HepG2 (cell line): ENCODE results near the gene MTARC1. TPM values are rescaled to one million over a fixed set of nuclear protein-coding genes. Genes with fewer than 3 reads are reported as not detected.

Experiments used
- BRD4 ChIP-seq: sonication (generic); formaldehyde crosslinking; IDR thresholded peaks from 2 replicates; pipeline ENCODE4 v1.4.0; 2020; ENCODE audit warnings: missing genetic modification reagents
- HDAC6 ChIP-seq: fragments of 200-600 bp; sonication (generic); IDR thresholded peaks from 2 replicates; pipeline ENCODE4 v1.7.0; 2017; ENCODE audit warnings: mild to moderate bottlenecking, antibody characterized with exemption, low read length, low read depth
- KDM2A ChIP-seq: sonication (generic); formaldehyde crosslinking; IDR thresholded peaks from 2 replicates; pipeline ENCODE4 v1.4.0; 2020; ENCODE audit warnings: low read depth, missing genetic modification reagents, borderline replicate concordance
- NFRKB ChIP-seq: fragments of 450-650 bp; IDR thresholded peaks from 2 replicates; pipeline ENCODE4 v1.6.1; 2017
- NR2F6 ChIP-seq, 2 experiments: IDR thresholded peaks; 2 replicates each; pipeline ENCODE4 v1.6.1; 2016; ENCODE audit warnings: antibody characterized with exemption in 1 of 2, mild to moderate bottlenecking in 1 of 2
- POLR2AphosphoS2 ChIP-seq: IDR thresholded peaks from 2 replicates; pipeline ENCODE4 v1.6.1; 2011; ENCODE audit warnings: low read depth, low read length, improper control_type of control experiment
- RBM39 ChIP-seq: fragments of 200-400 bp; formaldehyde crosslinking; IDR thresholded peaks from one replicate; pipeline ENCODE4 v1.6.1; 2018; ENCODE audit warnings: antibody characterized with exemption, mild to moderate bottlenecking, low read depth, low read length; ENCODE audit not compliant: poor library complexity, severe bottlenecking
- SUZ12 ChIP-seq: fragments of 150-350 bp; IDR thresholded peaks from 2 replicates; pipeline ENCODE4 v1.6.1; 2014; ENCODE audit warnings: low read depth, low read length
- TAF15 ChIP-seq: fragments of 200-400 bp; formaldehyde crosslinking; IDR thresholded peaks from one replicate; pipeline ENCODE4 v1.6.1; 2018; ENCODE audit warnings: mild to moderate bottlenecking, low read depth, low read length; ENCODE audit not compliant: poor library complexity, severe bottlenecking
- ZNF451 ChIP-seq: sonication (generic); formaldehyde crosslinking; IDR thresholded peaks from 2 replicates; pipeline ENCODE4 v1.5.0; 2020; ENCODE audit warnings: mild to moderate bottlenecking, missing genetic modification reagents
- ZZZ3 ChIP-seq: sonication (generic); formaldehyde crosslinking; IDR thresholded peaks from 2 replicates; pipeline ENCODE4 v1.4.0; 2020; ENCODE audit warnings: missing genetic modification reagents, mild to moderate bottlenecking, borderline replicate concordance
- polyA plus RNA-seq, 8 experiments: library from polyadenylated mRNA; depleted of rRNA in 3 of 8; stranded (reverse) in 7 of 8; unstranded in 1 of 8; fragments of >200 nt; fragmentation: Illumina TruSeq in 4 of 8; extraction: Trizol in 4 of 8; gene quantifications; 2 replicates each; pipeline versions ENCODE4 v1.2.1 to v1.2.3, GENCODE V29; 2011 to 2016; ENCODE audit warnings: low read depth in 4 of 8, missing spikeins in 1 of 8, mixed read lengths in 1 of 8; ENCODE audit not compliant: insufficient read depth in 1 of 8
- total RNA-seq, 5 experiments: library from RNA; depleted of rRNA; stranded (reverse); fragments of >200 nt; fragmentation: Illumina TruSeq; extraction: Trizol; gene quantifications; 2 replicates each; pipeline ENCODE4 v1.2.3, GENCODE V29; 2016; ENCODE audit warnings: low read depth in 1 of 5
- TF ChIP-seq, protein P1 (sequence below): sonication (generic); formaldehyde crosslinking; IDR thresholded peaks from 2 replicates; pipeline ENCODE4 v1.4.0; 2020; ENCODE audit warnings: missing genetic modification reagents, borderline replicate concordance
- TF ChIP-seq, protein P2 (sequence below): sonication (generic); formaldehyde crosslinking; IDR thresholded peaks from 2 replicates; pipeline ENCODE4 v1.8.0; 2022; ENCODE audit warnings: missing genetic modification reagents, mild to moderate bottlenecking, borderline replicate concordance
- TF ChIP-seq, protein P3 (sequence below): sonication (generic); formaldehyde crosslinking; IDR thresholded peaks from 2 replicates; pipeline ENCODE4 v1.9.0; 2021; ENCODE audit warnings: missing genetic modification reagents, borderline replicate concordance
- TF ChIP-seq, protein P4 (sequence below): sonication (generic); formaldehyde crosslinking; IDR thresholded peaks from 2 replicates; pipeline ENCODE4 v1.4.0; 2020; ENCODE audit warnings: missing genetic modification reagents, mild to moderate bottlenecking, borderline replicate concordance

Gene MTARC1
- total and polyA plus RNA-seq, 2 of the 13 experiments (the other 11 are each of a cell fraction or from before 2014, with no cell fraction given), result 19.4 to 106 TPM

DNA sequence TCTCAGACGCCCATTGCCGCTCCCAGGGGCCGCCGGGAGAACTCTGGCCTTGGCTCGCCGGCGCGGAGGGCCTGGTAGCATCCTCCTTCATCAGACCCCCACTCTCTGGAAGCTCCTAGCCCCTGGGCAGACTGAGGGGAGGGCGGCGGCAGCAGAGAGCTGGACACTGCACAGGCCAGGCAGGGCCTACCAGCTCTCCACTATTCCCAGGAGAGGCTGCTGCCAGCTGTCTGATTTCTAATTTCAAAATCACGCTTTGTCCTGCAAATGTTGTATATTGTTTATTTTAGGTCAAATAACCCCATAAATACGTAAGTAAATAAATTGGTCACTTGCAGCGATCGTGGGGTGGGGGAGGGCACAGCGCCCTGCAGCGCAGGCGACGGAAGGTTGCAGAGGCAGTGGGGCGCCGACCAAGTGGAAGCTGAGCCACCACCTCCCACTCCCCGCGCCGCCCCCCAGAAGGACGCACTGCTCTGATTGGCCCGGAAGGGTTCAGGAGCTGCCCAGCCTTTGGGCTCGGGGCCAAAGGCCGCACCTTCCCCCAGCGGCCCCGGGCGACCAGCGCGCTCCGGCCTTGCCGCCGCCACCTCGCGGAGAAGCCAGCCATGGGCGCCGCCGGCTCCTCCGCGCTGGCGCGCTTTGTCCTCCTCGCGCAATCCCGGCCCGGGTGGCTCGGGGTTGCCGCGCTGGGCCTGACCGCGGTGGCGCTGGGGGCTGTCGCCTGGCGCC is at the start of gene MTARC1 (continued):
- TF ChIP-seq, protein P1, sequence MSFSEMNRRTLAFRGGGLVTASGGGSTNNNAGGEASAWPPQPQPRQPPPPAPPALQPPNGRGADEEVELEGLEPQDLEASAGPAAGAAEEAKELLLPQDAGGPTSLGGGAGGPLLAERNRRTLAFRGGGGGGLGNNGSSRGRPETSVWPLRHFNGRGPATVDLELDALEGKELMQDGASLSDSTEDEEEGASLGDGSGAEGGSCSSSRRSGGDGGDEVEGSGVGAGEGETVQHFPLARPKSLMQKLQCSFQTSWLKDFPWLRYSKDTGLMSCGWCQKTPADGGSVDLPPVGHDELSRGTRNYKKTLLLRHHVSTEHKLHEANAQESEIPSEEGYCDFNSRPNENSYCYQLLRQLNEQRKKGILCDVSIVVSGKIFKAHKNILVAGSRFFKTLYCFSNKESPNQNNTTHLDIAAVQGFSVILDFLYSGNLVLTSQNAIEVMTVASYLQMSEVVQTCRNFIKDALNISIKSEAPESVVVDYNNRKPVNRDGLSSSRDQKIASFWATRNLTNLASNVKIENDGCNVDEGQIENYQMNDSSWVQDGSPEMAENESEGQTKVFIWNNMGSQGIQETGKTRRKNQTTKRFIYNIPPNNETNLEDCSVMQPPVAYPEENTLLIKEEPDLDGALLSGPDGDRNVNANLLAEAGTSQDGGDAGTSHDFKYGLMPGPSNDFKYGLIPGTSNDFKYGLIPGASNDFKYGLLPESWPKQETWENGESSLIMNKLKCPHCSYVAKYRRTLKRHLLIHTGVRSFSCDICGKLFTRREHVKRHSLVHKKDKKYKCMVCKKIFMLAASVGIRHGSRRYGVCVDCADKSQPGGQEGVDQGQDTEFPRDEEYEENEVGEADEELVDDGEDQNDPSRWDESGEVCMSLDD (CRISPR knock-in tag), result peak; percentile 25; the same call in 1 of the 2 replicates
- TF ChIP-seq BRD4 (CRISPR knock-in tag), result no peak
- peak; percentile 83; the same call in 1 of the 2 replicates for TF ChIP-seq KDM2A (CRISPR knock-in tag)
- TF ChIP-seq HDAC6, result no peak
- peak; percentile 26 for TF ChIP-seq TAF15
- TF ChIP-seq ZZZ3 (CRISPR knock-in tag), result no peak
- TF ChIP-seq RBM39, result no peak
- TF ChIP-seq, protein P2, sequence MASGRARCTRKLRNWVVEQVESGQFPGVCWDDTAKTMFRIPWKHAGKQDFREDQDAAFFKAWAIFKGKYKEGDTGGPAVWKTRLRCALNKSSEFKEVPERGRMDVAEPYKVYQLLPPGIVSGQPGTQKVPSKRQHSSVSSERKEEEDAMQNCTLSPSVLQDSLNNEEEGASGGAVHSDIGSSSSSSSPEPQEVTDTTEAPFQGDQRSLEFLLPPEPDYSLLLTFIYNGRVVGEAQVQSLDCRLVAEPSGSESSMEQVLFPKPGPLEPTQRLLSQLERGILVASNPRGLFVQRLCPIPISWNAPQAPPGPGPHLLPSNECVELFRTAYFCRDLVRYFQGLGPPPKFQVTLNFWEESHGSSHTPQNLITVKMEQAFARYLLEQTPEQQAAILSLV (CRISPR knock-in tag), result peak; percentile 54; the same call in 1 of the 2 replicates
- TF ChIP-seq, protein P3, sequence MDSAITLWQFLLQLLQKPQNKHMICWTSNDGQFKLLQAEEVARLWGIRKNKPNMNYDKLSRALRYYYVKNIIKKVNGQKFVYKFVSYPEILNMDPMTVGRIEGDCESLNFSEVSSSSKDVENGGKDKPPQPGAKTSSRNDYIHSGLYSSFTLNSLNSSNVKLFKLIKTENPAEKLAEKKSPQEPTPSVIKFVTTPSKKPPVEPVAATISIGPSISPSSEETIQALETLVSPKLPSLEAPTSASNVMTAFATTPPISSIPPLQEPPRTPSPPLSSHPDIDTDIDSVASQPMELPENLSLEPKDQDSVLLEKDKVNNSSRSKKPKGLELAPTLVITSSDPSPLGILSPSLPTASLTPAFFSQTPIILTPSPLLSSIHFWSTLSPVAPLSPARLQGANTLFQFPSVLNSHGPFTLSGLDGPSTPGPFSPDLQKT (CRISPR knock-in tag), result no peak
- no peak for TF ChIP-seq POLR2AphosphoS2
- no peak for TF ChIP-seq NFRKB
- no peak for TF ChIP-seq NR2F6 (IDR thresholded peaks at IDR 0.05)
- TF ChIP-seq NR2F6 (CRISPR knock-in tag; IDR thresholded peaks at IDR 0.05), result peak; percentile 45; the same call in 1 of the 2 replicates
- TF ChIP-seq SUZ12, result no peak
- TF ChIP-seq, protein P4, sequence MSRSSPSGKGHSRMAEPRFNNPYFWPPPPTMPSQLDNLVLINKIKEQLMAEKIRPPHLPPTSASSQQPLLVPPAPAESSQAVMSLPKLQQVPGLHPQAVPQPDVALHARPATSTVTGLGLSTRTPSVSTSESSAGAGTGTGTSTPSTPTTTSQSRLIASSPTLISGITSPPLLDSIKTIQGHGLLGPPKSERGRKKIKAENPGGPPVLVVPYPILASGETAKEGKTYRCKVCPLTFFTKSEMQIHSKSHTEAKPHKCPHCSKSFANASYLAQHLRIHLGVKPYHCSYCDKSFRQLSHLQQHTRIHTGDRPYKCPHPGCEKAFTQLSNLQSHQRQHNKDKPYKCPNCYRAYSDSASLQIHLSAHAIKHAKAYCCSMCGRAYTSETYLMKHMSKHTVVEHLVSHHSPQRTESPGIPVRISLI (CRISPR knock-in tag), result peak; percentile 25; the same call in 1 of the 2 replicates
- TF ChIP-seq ZNF451 (CRISPR knock-in tag), result no peak; the same call in 1 of the 2 replicates
